Ascending aorta (tissue), 2 donors: ENCODE measurements around the gene ADPRS. TPM values are rescaled to one million over a fixed set of nuclear protein-coding genes. Genes with fewer than 3 reads are reported as not detected.
A peak's percentile ranks its signal among the peaks of the same experiment; 100 is the strongest.

Source experiments
- DNase-seq, 2 donors: peaks; one replicate each; pipeline ENCODE4 v3.0.0-alpha.2; 2019; ENCODE audit warnings: low spot score in 2 of 2
- H3K27ac ChIP-seq, 2 donors: fragments of 200-600 bp; sonication (generic); one replicate each; pipeline ENCODE4 v1.5.1; 2016 to 2017; ENCODE audit warnings: mild to moderate bottlenecking in 1 of 2
- H3K27me3 ChIP-seq: fragments of 200-600 bp; sonication (generic); one replicate; pipeline ENCODE4 v1.5.1; 2017
- H3K36me3 ChIP-seq, 2 donors: fragments of 200-600 bp; sonication (generic); one replicate each; pipeline ENCODE4 v1.5.1; 2016
- H3K4me1 ChIP-seq, 2 donors: fragments of 200-600 bp; sonication (generic); one replicate each; pipeline ENCODE4 v1.5.1; 2016 to 2017; ENCODE audit warnings: mild to moderate bottlenecking in 1 of 2
- H3K4me3 ChIP-seq, 2 donors: fragments of 200-600 bp; sonication (generic); one replicate each; pipeline ENCODE4 v1.5.1; 2016 to 2017; ENCODE audit warnings: mild to moderate bottlenecking in 1 of 2
- H3K9me3 ChIP-seq, 2 donors: fragments of 200-600 bp; sonication (generic); one replicate each; pipeline ENCODE4 v1.5.1; 2016
- intact Hi-C: fragments of 100-400 bp; cut with DNase I; formaldehyde crosslinking; loops from one replicate; pipeline ENCODE4 v1.15.1; 2023
- total RNA-seq: library from RNA; depleted of rRNA; stranded (reverse); fragments of >200 nt; gene quantifications from one replicate; pipeline ENCODE4 v1.1.0, GENCODE V29; 2016
- TF ChIP-seq, protein P1 (sequence below), 3 experiments: fragments of 200-600 bp in 2 of 3; fragments of 450-650 bp in 1 of 3; sonication (generic) in 2 of 3; IDR thresholded peaks; one replicate each; pipeline ENCODE4 v1.5.1; 2016 to 2019; ENCODE audit warnings: antibody characterized with exemption in 3 of 3, mild to moderate bottlenecking in 1 of 3, moderate library complexity in 1 of 3

ADPRS gene
- total RNA-seq, 1 donor from 2014 or later, result 69.3 TPM

DNA sequence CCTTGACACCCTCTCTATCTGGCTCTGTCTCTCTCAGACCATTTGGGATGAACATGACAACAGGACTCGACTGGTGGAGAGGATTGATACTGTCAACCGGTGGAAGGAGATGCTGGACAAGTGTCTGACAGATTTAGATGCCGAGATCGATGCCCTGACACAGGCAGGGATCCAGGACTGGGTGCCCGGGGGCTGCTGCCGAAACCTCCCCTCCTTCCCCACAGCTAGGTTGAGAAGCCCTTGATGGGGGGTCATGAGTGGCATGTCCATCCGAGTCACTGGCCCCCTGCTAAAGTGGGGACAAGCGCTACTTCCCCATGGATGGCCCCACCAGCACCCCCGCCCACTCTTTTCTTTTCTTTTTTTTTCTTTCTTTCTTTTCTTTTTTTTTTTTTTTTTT is 3.6 kb upstream of the ADPRS start:
- H3K4me1 ChIP-seq, result peaks cover 12 to 16% of the 10 kb centered on the region in 2 donors
- no peaks in the 10 kb centered on the region for H3K36me3 ChIP-seq
- no peak for DNase-seq
- no peak overlapping the region for H3K4me3 ChIP-seq
- H3K27me3 ChIP-seq, result no peaks in the 10 kb centered on the region
- TF ChIP-seq, protein P1, sequence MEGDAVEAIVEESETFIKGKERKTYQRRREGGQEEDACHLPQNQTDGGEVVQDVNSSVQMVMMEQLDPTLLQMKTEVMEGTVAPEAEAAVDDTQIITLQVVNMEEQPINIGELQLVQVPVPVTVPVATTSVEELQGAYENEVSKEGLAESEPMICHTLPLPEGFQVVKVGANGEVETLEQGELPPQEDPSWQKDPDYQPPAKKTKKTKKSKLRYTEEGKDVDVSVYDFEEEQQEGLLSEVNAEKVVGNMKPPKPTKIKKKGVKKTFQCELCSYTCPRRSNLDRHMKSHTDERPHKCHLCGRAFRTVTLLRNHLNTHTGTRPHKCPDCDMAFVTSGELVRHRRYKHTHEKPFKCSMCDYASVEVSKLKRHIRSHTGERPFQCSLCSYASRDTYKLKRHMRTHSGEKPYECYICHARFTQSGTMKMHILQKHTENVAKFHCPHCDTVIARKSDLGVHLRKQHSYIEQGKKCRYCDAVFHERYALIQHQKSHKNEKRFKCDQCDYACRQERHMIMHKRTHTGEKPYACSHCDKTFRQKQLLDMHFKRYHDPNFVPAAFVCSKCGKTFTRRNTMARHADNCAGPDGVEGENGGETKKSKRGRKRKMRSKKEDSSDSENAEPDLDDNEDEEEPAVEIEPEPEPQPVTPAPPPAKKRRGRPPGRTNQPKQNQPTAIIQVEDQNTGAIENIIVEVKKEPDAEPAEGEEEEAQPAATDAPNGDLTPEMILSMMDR (IDR thresholded peaks at IDR 0.05), result no peak
- H3K9me3 ChIP-seq, result no peaks in the 10 kb centered on the region
- no peak overlapping the region for H3K27ac ChIP-seq
- intact Hi-C loops, result loop anchor here (10.0 kb wide), 2 partner anchors 150 to 1610 kb away; partner anchors contain the start of genes AGO3 and CDCA8

DNA sequence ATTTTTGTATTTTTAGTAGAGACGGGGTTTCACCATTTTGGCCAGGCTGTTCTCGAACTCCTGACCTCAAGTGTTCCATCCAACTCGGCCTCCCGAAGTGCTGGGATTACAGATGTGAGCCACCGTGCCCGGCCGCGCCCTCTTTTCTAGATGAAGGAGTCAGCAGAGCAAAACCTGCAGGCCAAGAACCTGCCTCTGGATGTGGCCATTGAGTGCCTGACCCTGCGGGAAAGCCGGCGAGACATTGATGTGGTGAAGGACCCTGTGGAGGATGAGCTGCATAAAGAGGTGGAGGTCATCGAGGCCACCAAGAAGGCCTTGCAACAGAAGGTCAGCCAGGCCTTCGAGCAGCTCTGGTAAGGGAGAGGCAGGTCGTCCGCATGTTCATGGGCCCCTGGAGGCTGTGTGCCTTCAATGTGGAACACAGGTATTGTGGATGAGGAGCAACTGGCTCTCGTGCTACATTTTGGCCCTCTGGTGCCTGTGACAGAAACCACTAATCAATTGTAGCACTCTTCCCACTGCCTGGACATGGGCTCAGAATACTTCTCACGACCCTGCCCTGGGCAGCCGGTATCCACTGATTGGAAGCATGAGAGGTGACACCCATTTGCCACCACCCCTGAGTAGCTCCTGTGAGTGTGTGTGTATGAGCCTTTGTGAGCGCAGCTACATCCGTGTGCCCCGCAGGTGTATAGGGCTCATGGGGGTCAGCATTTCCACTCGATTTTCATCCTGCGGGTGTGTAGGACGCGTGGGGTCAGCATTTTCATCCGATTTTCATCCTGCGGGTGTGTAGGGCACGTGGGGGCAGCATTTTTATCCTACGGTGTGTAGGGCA is 2.8 kb upstream of the ADPRS start:
- no peak for DNase-seq
- Histone ChIP-seq H3K36me3 (peaks cover 0 to under 1% of the 10 kb centered on the region in 2 donors), H3K9me3 (no peaks in the 10 kb centered on the region), H3K4me1 (peaks cover 12 to 18% of the 10 kb centered on the region in 2 donors), H3K27me3 (no peaks in the 10 kb centered on the region), H3K4me3 (no peak overlapping the region), H3K27ac (no peak overlapping the region)
- intact Hi-C loops, result loop anchor here (10.0 kb wide), 2 partner anchors 151 to 1609 kb away; partner anchors contain the start of genes AGO3 and CDCA8
- TF ChIP-seq, protein P1 (IDR thresholded peaks at IDR 0.05), result no peak

GRCh38 chr1:36086529-36087232 is 2.0 kb upstream of the ADPRS start:
- Histone ChIP-seq H3K9me3 (no peaks in the 10 kb centered on the region), H3K36me3 (peaks cover 6 to 8% of the 10 kb centered on the region in 2 donors), H3K27ac (no peak overlapping the region), H3K27me3 (no peaks in the 10 kb centered on the region), H3K4me1 (peaks cover 12 to 24% of the 10 kb centered on the region in 2 donors), H3K4me3 (no peak overlapping the region)
- TF ChIP-seq, protein P1 (IDR thresholded peaks at IDR 0.05), result no peak
- intact Hi-C loops, result loop anchor here (10.0 kb wide), 2 partner anchors 152 to 1608 kb away; partner anchors contain the start of genes AGO3 and CDCA8
- no peak for DNase-seq

GRCh38 chr1:36087233-36088123 is 1.2 kb upstream of the ADPRS start:
- peak overlapping the region in 1 of 2 donors; percentile 88 for H3K4me3 ChIP-seq
- no peaks in the 10 kb centered on the region for H3K9me3 ChIP-seq
- H3K27me3 ChIP-seq, result no peaks in the 10 kb centered on the region
- DNase-seq, result no peak
- TF ChIP-seq, protein P1 (IDR thresholded peaks at IDR 0.05), result no peak
- intact Hi-C loops, result loop anchor here (10.0 kb wide), 2 partner anchors 153 to 1607 kb away; partner anchors contain the start of genes AGO3 and CDCA8
- H3K27ac ChIP-seq, result no peak overlapping the region
- peaks cover 10 to 16% of the 10 kb centered on the region in 2 donors for H3K36me3 ChIP-seq
- H3K4me1 ChIP-seq, result peaks cover 12 to 24% of the 10 kb centered on the region in 2 donors

DNA sequence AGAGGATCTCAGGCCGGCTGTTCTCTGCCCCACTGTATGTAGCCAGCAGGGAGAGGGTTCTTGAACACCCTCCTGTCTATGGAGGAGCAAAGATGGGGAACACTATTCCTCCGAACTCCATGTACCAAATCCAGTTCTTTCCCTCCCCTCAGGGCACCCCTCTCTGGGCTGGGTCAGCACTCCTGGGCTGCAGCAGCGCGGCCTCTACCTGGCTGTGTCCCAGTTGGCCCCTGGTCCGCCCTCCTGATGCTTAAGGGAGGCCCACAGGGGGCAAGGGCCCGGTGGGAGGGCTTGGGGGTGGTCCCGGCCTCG is 471 bp upstream of the ADPRS start:
- peaks cover 18 to 23% of the 10 kb centered on the region in 2 donors for H3K36me3 ChIP-seq
- H3K4me3 ChIP-seq, result peak overlapping the region; percentile 62 to 88
- no peak for DNase-seq
- H3K9me3 ChIP-seq, result no peaks in the 10 kb centered on the region
- TF ChIP-seq, protein P1 (IDR thresholded peaks at IDR 0.05), result no peak
- peak overlapping the region; percentile 71 to 85 for H3K27ac ChIP-seq
- H3K4me1 ChIP-seq, result peaks cover 12 to 24% of the 10 kb centered on the region in 2 donors
- intact Hi-C loops, result loop anchor here (10.0 kb wide), 2 partner anchors 153 to 1607 kb away; partner anchors contain the start of genes AGO3 and CDCA8
- H3K27me3 ChIP-seq, result no peaks in the 10 kb centered on the region
